Sigmoid colon (tissue), 7 donors: Measurements from ENCODE around the gene NFKBIZ. TPM values are rescaled to one million over a fixed set of nuclear protein-coding genes. Genes with fewer than 3 reads are reported as not detected.
"Not testable (repeated sequence)": the region's sequence is repeated elsewhere in the genome, so short reads cannot be mapped to it uniquely, and the experiment has no call there.

Source experiments
- DNase-seq: peaks from one replicate; pipeline ENCODE4 v3.0.0-alpha.2; 2019
- H3K27ac ChIP-seq, 4 donors: fragments of 200-600 bp; sonication (generic); one replicate each; pipeline ENCODE4 v1.5.1; 2016 to 2019; ENCODE audit warnings: mild to moderate bottlenecking in 1 of 4
- H3K27me3 ChIP-seq, 3 donors: fragments of 200-600 bp; sonication (generic); one replicate each; pipeline ENCODE4 v1.5.1; 2019; ENCODE audit warnings: mild to moderate bottlenecking in 1 of 3
- H3K36me3 ChIP-seq, 4 donors: fragments of 200-600 bp; sonication (generic); one replicate each; pipeline ENCODE4 v1.5.1; 2016 to 2019
- H3K4me1 ChIP-seq, 4 donors: fragments of 200-600 bp; sonication (generic); one replicate each; pipeline ENCODE4 v1.5.1; 2017 to 2019
- H3K4me3 ChIP-seq, 4 donors: fragments of 200-600 bp; sonication (generic); one replicate each; pipeline ENCODE4 v1.5.1; 2017 to 2019; ENCODE audit warnings: mild to moderate bottlenecking in 2 of 4, moderate library complexity in 1 of 4
- H3K9me3 ChIP-seq, 4 donors: fragments of 200-600 bp in 3 of 4; sonication (generic) in 3 of 4; one replicate each; pipeline versions ENCODE4 v1.5.1 to v1.6.1; 2013 to 2019
- CTCF ChIP-seq, 4 experiments: fragments of 450-650 bp in 3 of 4; fragments of 200-600 bp in 1 of 4; IDR thresholded peaks; one replicate each; pipeline ENCODE4 v1.5.1; 2016 to 2019; ENCODE audit warnings: antibody characterized with exemption in 4 of 4, mild to moderate bottlenecking in 3 of 4, moderate library complexity in 2 of 4
- EP300 ChIP-seq, 4 donors: sonication (generic); formaldehyde crosslinking; IDR thresholded peaks; one replicate each; pipeline ENCODE4 v1.6.1; 2017; ENCODE audit warnings: antibody characterized with exemption in 4 of 4
- POLR2A ChIP-seq, 2 donors: fragments of 450-650 bp; IDR thresholded peaks; one replicate each; pipeline ENCODE4 v1.6.1; 2016; ENCODE audit warnings: antibody characterized with exemption in 2 of 2, mild to moderate bottlenecking in 2 of 2, moderate library complexity in 2 of 2
- POLR2AphosphoS5 ChIP-seq, 4 donors: sonication (generic); formaldehyde crosslinking; IDR thresholded peaks; one replicate each; pipeline ENCODE4 v1.6.1; 2017; ENCODE audit warnings: antibody characterized with exemption in 4 of 4
- WGBS, 2 donors: extraction: QIAGEN DNeasy Blood & Tissue Kit; methylation state at CpG; one replicate each; pipeline ENCODE4 v1.1.7; 2013; 5-methylcytosine and 5-hydroxymethylcytosine counted together
- intact Hi-C: fragments of 100-400 bp; cut with DNase I; formaldehyde crosslinking; loops from one replicate; pipeline ENCODE4 v1.15.1; 2023
- polyA plus RNA-seq, 3 donors: library from polyadenylated mRNA; stranded (reverse); fragments of 200-250 nt; gene quantifications; one replicate each; pipeline ENCODE4 v1.2.3, GENCODE V29; 2013
- total RNA-seq, 4 donors: library from RNA; depleted of rRNA; stranded (reverse); fragments of >200 nt; gene quantifications; one replicate each; pipeline ENCODE4 v1.1.0, GENCODE V29; 2016
- donor health status: healthy with polysubstance abuse.
- donor health status: Bipolar disorder and iron deficiency.
- donor health status: healthy.

The NFKBIZ gene
- total and polyA plus RNA-seq, 7 donors = 4.2 to 121 (median 55.0) TPM

- H3K36me3 ChIP-seq = peaks cover 45 to 73% (median 51%) of the 10 kb centered on the region in 4 donors
- no peak overlapping the region for H3K4me3 ChIP-seq
- 81 to 92% methylated on average over 5 of the region's 5 CpGs for WGBS, 2 donors
- no peak overlapping the region for H3K27ac ChIP-seq
- H3K27me3 ChIP-seq = no peaks in the 10 kb centered on the region
- no peak for DNase-seq
- intact Hi-C loops = no loop called here
- no peaks in the 10 kb centered on the region for H3K9me3 ChIP-seq
- H3K4me1 ChIP-seq = peaks cover 0 to 10% (median 2%) of the 10 kb centered on the region in 4 donors
- no peak for TF ChIP-seq CTCF (IDR thresholded peaks at IDR 0.05)
- TF ChIP-seq POLR2AphosphoS5 (IDR thresholded peaks at IDR 0.05) = no peak
- TF ChIP-seq EP300 (IDR thresholded peaks at IDR 0.05) = no peak
- no peak for TF ChIP-seq POLR2A (IDR thresholded peaks at IDR 0.05)
Measured at GRCh38 chr3:101859882-101860448, 10.7 kb downstream of the NFKBIZ start.

- TF ChIP-seq POLR2AphosphoS5 (IDR thresholded peaks at IDR 0.05) (peak in 1 of 4 donors; percentile 9), CTCF (IDR thresholded peaks at IDR 0.05) (no peak)
- intact Hi-C loops = no loop called here
- 71 to 76% methylated on average over 3 of the region's 3 CpGs for WGBS, 2 donors
- H3K4me1 ChIP-seq = peaks cover 0 to 10% (median 0%) of the 10 kb centered on the region in 4 donors
- H3K27me3 ChIP-seq = no peaks in the 10 kb centered on the region
- H3K36me3 ChIP-seq = peaks cover 31 to 59% (median 38%) of the 10 kb centered on the region in 4 donors
- no peak overlapping the region for H3K4me3 ChIP-seq
- no peak overlapping the region for H3K27ac ChIP-seq
- no peak for DNase-seq
- no peaks in the 10 kb centered on the region for H3K9me3 ChIP-seq
Measured at GRCh38 chr3:101861212-101861788, 12.0 kb downstream of the NFKBIZ start.

- H3K27ac ChIP-seq = peak overlapping the region in 1 of 4 donors; percentile 20
- 75% methylated on average over 5 of the region's 5 CpGs for WGBS, 2 donors
Measured at GRCh38 chr3:101861789-101862415, 12.6 kb downstream of the NFKBIZ start.

GRCh38 chr3:101862416-101863165 is 13.3 kb downstream of the NFKBIZ start:
- H3K4me1 ChIP-seq = peaks cover 0 to 7% (median 0%) of the 10 kb centered on the region in 4 donors
- H3K27me3 ChIP-seq = no peaks in the 10 kb centered on the region
- TF ChIP-seq POLR2AphosphoS5 (IDR thresholded peaks at IDR 0.05) (peak in 1 of 4 donors; percentile 38), EP300 (IDR thresholded peaks at IDR 0.05) (no peak)
- no peaks in the 10 kb centered on the region for H3K9me3 ChIP-seq
- H3K27ac ChIP-seq = no peak overlapping the region
- intact Hi-C loops = no loop called here
- H3K36me3 ChIP-seq = peaks cover 19 to 46% (median 27%) of the 10 kb centered on the region in 4 donors
- H3K4me3 ChIP-seq = no peak overlapping the region
- WGBS, 2 donors = 69 to 85% methylated on average over 3 of the region's 3 CpGs
- no peak for DNase-seq

More at GRCh38 chr3:101861789-101862415, 12.6 kb downstream of the NFKBIZ start:
- Histone ChIP-seq H3K9me3 (no peaks in the 10 kb centered on the region), H3K36me3 (peaks cover 25 to 53% (median 34%) of the 10 kb centered on the region in 4 donors), H3K4me3 (no peak overlapping the region), H3K27me3 (no peaks in the 10 kb centered on the region), H3K4me1 (peaks cover 0 to 10% (median 0%) of the 10 kb centered on the region in 4 donors)
- TF ChIP-seq CTCF (IDR thresholded peaks at IDR 0.05) (no peak), EP300 (IDR thresholded peaks at IDR 0.05) (no peak), POLR2A (IDR thresholded peaks at IDR 0.05) (no peak), POLR2AphosphoS5 (IDR thresholded peaks at IDR 0.05) (no peak)
- DNase-seq = no peak
- intact Hi-C loops = no loop called here

- H3K27me3 ChIP-seq, H3K4me3 ChIP-seq, H3K27ac ChIP-seq, H3K4me1 ChIP-seq, DNase-seq, intact Hi-C loops, H3K9me3 ChIP-seq: not testable (repeated sequence)
- 95 to 97% methylated on average over 7 of the region's 7 CpGs for WGBS, 2 donors
- peak in 1 of 4 donors; percentile 4 for TF ChIP-seq POLR2AphosphoS5 (IDR thresholded peaks at IDR 0.05)
- peaks cover 5 to 23% (median 10%) of the 10 kb centered on the region in 4 donors for H3K36me3 ChIP-seq
Measured at GRCh38 chr3:101864926-101865325, 15.6 kb downstream of the NFKBIZ start.
